ENCODE measurements around the gene MRM2.

DNA sequence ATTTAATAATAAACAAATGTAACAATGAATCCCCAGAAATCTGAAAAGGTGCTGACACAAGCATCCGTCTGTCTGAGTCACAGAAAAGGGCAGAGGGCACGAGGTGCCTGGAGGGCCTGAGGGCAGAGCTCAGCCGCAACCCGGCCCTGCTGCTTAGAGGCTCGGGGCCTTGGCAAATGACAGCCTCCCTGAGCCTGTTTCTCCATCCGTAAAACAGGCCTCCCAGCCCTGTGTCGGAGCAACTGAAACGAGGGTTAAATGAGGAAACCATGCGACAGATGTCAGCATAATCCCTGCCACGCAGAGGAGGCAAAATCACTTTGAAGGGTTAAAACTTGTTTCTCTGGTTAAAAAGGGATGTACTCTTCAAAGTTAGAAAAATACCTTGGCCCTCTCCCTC, 24.9 kb upstream of the MRM2 start:
- TF ChIP-seq, protein P1, sequence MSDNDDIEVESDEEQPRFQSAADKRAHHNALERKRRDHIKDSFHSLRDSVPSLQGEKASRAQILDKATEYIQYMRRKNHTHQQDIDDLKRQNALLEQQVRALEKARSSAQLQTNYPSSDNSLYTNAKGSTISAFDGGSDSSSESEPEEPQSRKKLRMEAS (IDR thresholded peaks at IDR 0.05), result no peak
- TF ChIP-seq JUND (IDR thresholded peaks at IDR 0.05), result no peak
